Neural progenitor cell (in vitro differentiated cells): ENCODE measurements around the gene TMTC3. TPM values are rescaled to one million over a fixed set of nuclear protein-coding genes. Genes with fewer than 3 reads are reported as not detected.

ENCODE experiments used
- DNase-seq: peaks from one replicate; pipeline ENCODE4 v3.0.0-alpha.2; 2016; ENCODE audit warnings: low spot score
- H2AFZ ChIP-seq: fragments of 200-600 bp; sonication (generic); replicated peaks from 2 replicates; pipeline ENCODE4 v1.6.1; 2016; ENCODE audit warnings: antibody characterized with exemption
- H3F3A ChIP-seq: fragments of 200-600 bp; sonication (generic); 2 replicates; pipeline ENCODE4 v1.6.1; 2016; ENCODE audit warnings: antibody characterized with exemption, low read depth
- H3K27ac ChIP-seq: fragments of 200-600 bp; sonication (generic); 2 replicates; pipeline ENCODE4 v1.5.1; 2016; ENCODE audit warnings: mild to moderate bottlenecking
- H3K27me3 ChIP-seq: fragments of 200-600 bp; sonication (generic); 2 replicates; pipeline ENCODE4 v1.6.1; 2016; ENCODE audit warnings: mild to moderate bottlenecking, moderate library complexity
- H3K36me3 ChIP-seq: fragments of 200-600 bp; sonication (generic); 2 replicates; pipeline ENCODE4 v1.5.1; 2016
- H3K4me1 ChIP-seq: fragments of 200-600 bp; sonication (generic); 2 replicates; pipeline ENCODE4 v1.6.1; 2016; ENCODE audit warnings: mixed run types
- H3K4me2 ChIP-seq: fragments of 200-600 bp; sonication (generic); 2 replicates; pipeline ENCODE4 v1.6.1; 2016
- H3K4me3 ChIP-seq: fragments of 200-600 bp; sonication (generic); 2 replicates; pipeline ENCODE4 v1.5.1; 2016
- H3K79me2 ChIP-seq: fragments of 200-600 bp; sonication (generic); 2 replicates; pipeline ENCODE4 v1.6.1; 2016; ENCODE audit warnings: low read depth
- H3K9ac ChIP-seq: fragments of 200-600 bp; sonication (generic); 2 replicates; pipeline ENCODE4 v1.6.1; 2016
- H3K9me3 ChIP-seq: fragments of 200-600 bp; sonication (generic); 2 replicates; pipeline ENCODE4 v1.5.1; 2016; ENCODE audit warnings: low read depth
- H4K20me1 ChIP-seq: fragments of 200-600 bp; sonication (generic); 2 replicates; pipeline ENCODE4 v1.6.1; 2016; ENCODE audit warnings: low read depth
- H3K27ac Mint-ChIP-seq: 3 replicates; pipeline ENCODE4 v1.8.0; 2021; ENCODE audit warnings: mixed read lengths
- H3K27me3 Mint-ChIP-seq: 2 replicates; pipeline ENCODE4 v1.8.0; 2022; ENCODE audit warnings: low read depth, mild to moderate bottlenecking, inconsistent platforms, moderate library complexity, mixed read lengths; ENCODE audit not compliant: insufficient read depth
- H3K36me3 Mint-ChIP-seq: 3 replicates; pipeline ENCODE4 v1.8.0; 2021; ENCODE audit warnings: mixed read lengths
- H3K4me1 Mint-ChIP-seq: 3 replicates; pipeline ENCODE4 v1.8.0; 2021; ENCODE audit warnings: mixed read lengths
- H3K4me3 Mint-ChIP-seq: 3 replicates; pipeline ENCODE4 v1.8.0; 2021; ENCODE audit warnings: mild to moderate bottlenecking, moderate library complexity, mixed read lengths
- H3K9me3 Mint-ChIP-seq: 3 replicates; pipeline ENCODE4 v1.8.0; 2020; ENCODE audit warnings: mixed read lengths
- CTCF ChIP-seq: fragments of 200-600 bp; sonication (generic); IDR thresholded peaks from 2 replicates; pipeline ENCODE4 v1.5.1; 2017; ENCODE audit warnings: antibody characterized with exemption, mild to moderate bottlenecking
- EZH2 ChIP-seq: fragments of 200-600 bp; sonication (generic); IDR thresholded peaks from 2 replicates; pipeline ENCODE4 v1.6.1; 2017; ENCODE audit warnings: antibody characterized with exemption, mild to moderate bottlenecking, moderate library complexity
- EZH2phosphoT487 ChIP-seq: fragments of 200-600 bp; sonication (generic); IDR thresholded peaks from 2 replicates; pipeline ENCODE4 v1.6.1; 2017; ENCODE audit warnings: antibody characterized with exemption
- total RNA-seq: library from RNA; depleted of rRNA; stranded (reverse); fragments of >200 nt; gene quantifications from 2 replicates; pipeline ENCODE4 v1.2.3, GENCODE V29; 2015; ENCODE audit warnings: low replicate concordance

TMTC3 gene
- total RNA-seq, 1 donor from 2014 or later, result 38.9 TPM

GRCh38 chr12:88242939-88243338, 100.8 kb downstream of the TMTC3 start:
- peaks cover 4% of the 10 kb centered on the region for H3K27me3 Mint-ChIP-seq

DNA sequence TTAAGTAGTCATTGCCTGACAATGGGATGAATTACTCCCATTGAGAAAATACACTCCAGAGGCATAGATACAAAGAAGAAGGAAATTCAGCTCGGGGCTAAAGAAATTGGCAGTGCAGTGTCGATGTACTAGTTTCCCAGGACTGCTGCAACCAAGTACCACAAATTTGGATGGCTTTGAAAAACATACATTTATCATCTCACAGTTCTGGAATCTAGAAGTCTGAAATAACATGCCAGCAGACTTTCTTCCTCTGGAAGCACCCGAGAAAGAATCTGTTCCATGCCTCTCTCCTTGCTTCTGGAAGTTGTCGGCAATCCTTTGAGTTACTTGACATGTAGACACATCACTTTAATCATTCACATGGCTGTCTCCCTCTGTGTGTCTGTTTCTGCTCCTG, 101.9 kb downstream of the TMTC3 start:
- H3F3A ChIP-seq, result no peaks in the 10 kb centered on the region
- Mint-ChIP-seq H3K27me3 (peaks cover 4% of the 10 kb centered on the region), H3K4me1 (no peaks in the 10 kb centered on the region), H3K4me3 (no peak overlapping the region), H3K27ac (no peak overlapping the region), H3K36me3 (no peaks in the 10 kb centered on the region), H3K9me3 (peaks cover 4% of the 10 kb centered on the region)
- H3K4me2 ChIP-seq, result no peak overlapping the region
- no peaks in the 10 kb centered on the region for H3K9me3 ChIP-seq
- H4K20me1 ChIP-seq, result no peaks in the 10 kb centered on the region
- H3K27me3 ChIP-seq, result no peaks in the 10 kb centered on the region
- H2AFZ ChIP-seq, result no peak overlapping the region
- DNase-seq, result no peak
- H3K27ac ChIP-seq, result no peak overlapping the region
- H3K9ac ChIP-seq, result no peak overlapping the region
- no peaks in the 10 kb centered on the region for H3K79me2 ChIP-seq
- H3K4me3 ChIP-seq, result no peak overlapping the region
- H3K4me1 ChIP-seq, result no peaks in the 10 kb centered on the region
- TF ChIP-seq EZH2phosphoT487 (no peak), CTCF (no peak), EZH2 (no peak)
- no peaks in the 10 kb centered on the region for H3K36me3 ChIP-seq

More at GRCh38 chr12:88242939-88243338, 100.8 kb downstream of the TMTC3 start:
- Histone ChIP-seq H3K27ac (no peak overlapping the region), H3K27me3 (no peaks in the 10 kb centered on the region), H3K9ac (no peak overlapping the region), H4K20me1 (no peaks in the 10 kb centered on the region), H3K4me1 (no peaks in the 10 kb centered on the region), H3K9me3 (no peaks in the 10 kb centered on the region), H2AFZ (no peak overlapping the region), H3K4me2 (no peak overlapping the region), H3K79me2 (no peaks in the 10 kb centered on the region), H3K4me3 (no peak overlapping the region), H3F3A (no peaks in the 10 kb centered on the region), H3K36me3 (no peaks in the 10 kb centered on the region)
- H3K27ac Mint-ChIP-seq, result no peak overlapping the region
- no peak overlapping the region for H3K4me3 Mint-ChIP-seq
- TF ChIP-seq EZH2phosphoT487, result no peak
- no peak for TF ChIP-seq EZH2
- no peak for TF ChIP-seq CTCF
- H3K4me1 Mint-ChIP-seq, result no peaks in the 10 kb centered on the region
- no peak for DNase-seq
- no peaks in the 10 kb centered on the region for H3K36me3 Mint-ChIP-seq
- H3K9me3 Mint-ChIP-seq, result peaks cover 4% of the 10 kb centered on the region

- no peak overlapping the region for H3K4me3 ChIP-seq
- Mint-ChIP-seq H3K27ac (no peak overlapping the region), H3K4me1 (no peaks in the 10 kb centered on the region), H3K36me3 (no peaks in the 10 kb centered on the region), H3K4me3 (no peak overlapping the region), H3K27me3 (no peaks in the 10 kb centered on the region), H3K9me3 (no peaks in the 10 kb centered on the region)
- no peaks in the 10 kb centered on the region for H3K27me3 ChIP-seq
- no peak overlapping the region for H3K27ac ChIP-seq
- no peak for DNase-seq
- no peak overlapping the region for H3K4me2 ChIP-seq
- no peaks in the 10 kb centered on the region for H3K36me3 ChIP-seq
- no peaks in the 10 kb centered on the region for H3K4me1 ChIP-seq
- H3K9me3 ChIP-seq, result no peaks in the 10 kb centered on the region
- no peak overlapping the region for H3K9ac ChIP-seq
- H4K20me1 ChIP-seq, result no peaks in the 10 kb centered on the region
- no peak overlapping the region for H2AFZ ChIP-seq
- H3K79me2 ChIP-seq, result no peaks in the 10 kb centered on the region
- H3F3A ChIP-seq, result no peaks in the 10 kb centered on the region
- TF ChIP-seq CTCF (no peak), EZH2phosphoT487 (no peak), EZH2 (no peak)
Observed at GRCh38 chr12:88245905-88246304, 103.8 kb downstream of the TMTC3 start.
